MM.1S (cell line): Measurements from ENCODE around the gene CAMSAP1.

Experiments used
- DNase-seq: peaks from one replicate; pipeline ENCODE4 v3.0.0-alpha.2; 2015
- H2AFZ ChIP-seq: fragments of 300-600 bp; sonication (generic); 2 replicates; pipeline ENCODE4 v1.6.0; 2016; ENCODE audit warnings: antibody characterized with exemption, low read length
- H3F3A ChIP-seq: fragments of 300-600 bp; sonication (generic); 2 replicates; pipeline ENCODE4 v1.6.1; 2016; ENCODE audit warnings: mild to moderate bottlenecking, antibody characterized with exemption, low read length, moderate library complexity, mixed read lengths; ENCODE audit not compliant: insufficient read depth
- H3K27ac ChIP-seq: fragments of 300-600 bp; sonication (generic); 2 replicates; pipeline ENCODE4 v1.5.1; 2016; ENCODE audit warnings: mild to moderate bottlenecking, low read length
- H3K27me3 ChIP-seq: fragments of 300-600 bp; sonication (generic); replicated peaks from 2 replicates; pipeline ENCODE4 v1.6.0; 2016; ENCODE audit warnings: low read length; ENCODE audit not compliant: insufficient read depth
- H3K36me3 ChIP-seq: fragments of 300-600 bp; sonication (generic); replicated peaks from 2 replicates; pipeline ENCODE4 v1.6.1; 2016; ENCODE audit warnings: mild to moderate bottlenecking, low read length, mixed read lengths; ENCODE audit not compliant: insufficient read depth
- H3K4me1 ChIP-seq: fragments of 300-600 bp; sonication (generic); 2 replicates; pipeline ENCODE4 v1.6.1; 2016; ENCODE audit warnings: low read length, mixed read lengths
- H3K4me2 ChIP-seq: fragments of 300-600 bp; sonication (generic); 2 replicates; pipeline ENCODE4 v1.6.0; 2016; ENCODE audit warnings: low read depth, low read length
- H3K4me3 ChIP-seq: fragments of 300-600 bp; sonication (generic); 2 replicates; pipeline ENCODE4 v1.5.1; 2016; ENCODE audit warnings: low read length, mixed read lengths
- H3K79me2 ChIP-seq: fragments of 300-600 bp; sonication (generic); 2 replicates; pipeline ENCODE4 v1.6.1; 2016; ENCODE audit warnings: mixed run types, low read length, mixed read lengths
- H3K9ac ChIP-seq: fragments of 300-600 bp; sonication (generic); 2 replicates; pipeline ENCODE4 v1.6.1; 2016; ENCODE audit warnings: low read length, mixed read lengths
- H3K9me2 ChIP-seq: fragments of 300-600 bp; sonication (generic); replicated peaks from 2 replicates; pipeline ENCODE4 v1.6.1; 2016; ENCODE audit warnings: mild to moderate bottlenecking, low read length, mixed read lengths; ENCODE audit not compliant: insufficient read depth
- H3K9me3 ChIP-seq: fragments of 300-600 bp; sonication (generic); replicated peaks from 2 replicates; pipeline ENCODE4 v1.6.1; 2016; ENCODE audit warnings: mild to moderate bottlenecking, low read length, mixed read lengths; ENCODE audit not compliant: insufficient read depth
- H4K20me1 ChIP-seq: fragments of 300-600 bp; sonication (generic); 2 replicates; pipeline ENCODE4 v1.6.1; 2016; ENCODE audit warnings: mild to moderate bottlenecking, low read length, moderate library complexity, mixed read lengths; ENCODE audit not compliant: insufficient read depth
- EZH2 ChIP-seq: fragments of 300-600 bp; sonication (generic); optimal IDR thresholded peaks from 2 replicates; pipeline ENCODE3; 2017; ENCODE audit warnings: low read depth, mild to moderate bottlenecking, antibody characterized with exemption, low read length, mixed read lengths
- EZH2phosphoT487 ChIP-seq: fragments of 300-600 bp; sonication (generic); IDR thresholded peaks from 2 replicates; pipeline ENCODE4 v1.6.1; 2018; ENCODE audit warnings: antibody characterized with exemption, low read length
- TF ChIP-seq, protein P1 (sequence below): fragments of 300-600 bp; sonication (generic); IDR thresholded peaks from 2 replicates; pipeline ENCODE4 v1.5.1; 2016; ENCODE audit warnings: antibody characterized with exemption, low read length, mixed read lengths

The CAMSAP1 gene

DNA sequence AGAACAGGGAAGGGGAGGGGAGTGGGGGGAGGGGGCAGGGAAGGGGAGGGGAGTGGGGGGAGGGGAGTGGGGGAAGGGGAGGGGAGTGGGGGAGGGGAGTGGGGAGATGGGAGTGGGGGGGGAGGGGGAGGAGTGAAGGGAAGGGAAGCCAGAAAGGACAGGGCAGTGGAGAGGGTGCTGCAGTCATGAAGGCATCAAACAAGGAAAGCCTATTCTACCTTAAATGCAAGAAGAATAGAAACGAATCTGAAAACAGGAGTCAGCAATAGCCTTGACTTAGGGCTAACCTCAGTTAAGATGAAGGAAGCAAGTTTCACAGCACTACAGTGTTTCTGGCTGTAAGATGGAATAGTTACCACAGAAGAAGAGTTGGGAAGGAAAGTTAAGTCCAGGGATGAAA, 59.5 kb downstream of the CAMSAP1 start:
- H3K9me3 ChIP-seq: no peaks in the 10 kb centered on the region
- H3K27ac ChIP-seq: no peak overlapping the region
- DNase-seq: peak; percentile 24
- H2AFZ ChIP-seq: no peak overlapping the region
- no peak overlapping the region for H3K9ac ChIP-seq
- no peaks in the 10 kb centered on the region for H4K20me1 ChIP-seq
- H3K9me2 ChIP-seq: no peaks in the 10 kb centered on the region
- H3K79me2 ChIP-seq: no peaks in the 10 kb centered on the region
- H3K27me3 ChIP-seq: no peaks in the 10 kb centered on the region
- H3K36me3 ChIP-seq: no peaks in the 10 kb centered on the region
- no peak for TF ChIP-seq EZH2
- no peak overlapping the region for H3K4me3 ChIP-seq
- no peaks in the 10 kb centered on the region for H3F3A ChIP-seq
- H3K4me2 ChIP-seq: no peak overlapping the region
- no peaks in the 10 kb centered on the region for H3K4me1 ChIP-seq

DNA sequence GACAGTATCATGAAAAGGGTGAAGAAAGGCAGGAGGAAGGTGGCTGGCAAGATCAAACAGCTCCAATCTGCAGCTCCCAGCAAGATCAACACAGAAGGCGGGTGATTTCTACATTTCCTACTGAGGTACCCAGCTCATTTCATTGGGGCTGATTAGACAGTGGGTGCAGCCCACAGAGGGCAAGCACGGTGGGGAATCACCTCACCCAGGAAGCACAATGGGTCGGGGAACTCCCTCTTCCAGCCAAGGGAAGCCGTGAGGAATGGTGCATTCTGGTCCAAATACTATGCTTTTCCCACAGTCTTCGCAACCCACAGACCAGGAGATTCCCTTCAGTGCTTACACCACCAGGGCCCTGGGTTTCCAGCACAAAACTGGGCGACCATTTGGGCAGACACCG, 66.8 kb downstream of the CAMSAP1 start:
- no peak for DNase-seq
- Histone ChIP-seq H3K27me3 (no peaks in the 10 kb centered on the region), H3K79me2 (no peaks in the 10 kb centered on the region), H3K36me3 (no peaks in the 10 kb centered on the region), H3K9me2 (no peaks in the 10 kb centered on the region), H3K27ac (no peak overlapping the region), H3K9me3 (no peaks in the 10 kb centered on the region), H3K9ac (no peak overlapping the region), H4K20me1 (no peaks in the 10 kb centered on the region), H2AFZ (no peak overlapping the region), H3K4me3 (no peak overlapping the region), H3K4me1 (no peaks in the 10 kb centered on the region), H3F3A (no peaks in the 10 kb centered on the region), H3K4me2 (no peak overlapping the region)
- no peak for TF ChIP-seq EZH2
- TF ChIP-seq, protein P1, sequence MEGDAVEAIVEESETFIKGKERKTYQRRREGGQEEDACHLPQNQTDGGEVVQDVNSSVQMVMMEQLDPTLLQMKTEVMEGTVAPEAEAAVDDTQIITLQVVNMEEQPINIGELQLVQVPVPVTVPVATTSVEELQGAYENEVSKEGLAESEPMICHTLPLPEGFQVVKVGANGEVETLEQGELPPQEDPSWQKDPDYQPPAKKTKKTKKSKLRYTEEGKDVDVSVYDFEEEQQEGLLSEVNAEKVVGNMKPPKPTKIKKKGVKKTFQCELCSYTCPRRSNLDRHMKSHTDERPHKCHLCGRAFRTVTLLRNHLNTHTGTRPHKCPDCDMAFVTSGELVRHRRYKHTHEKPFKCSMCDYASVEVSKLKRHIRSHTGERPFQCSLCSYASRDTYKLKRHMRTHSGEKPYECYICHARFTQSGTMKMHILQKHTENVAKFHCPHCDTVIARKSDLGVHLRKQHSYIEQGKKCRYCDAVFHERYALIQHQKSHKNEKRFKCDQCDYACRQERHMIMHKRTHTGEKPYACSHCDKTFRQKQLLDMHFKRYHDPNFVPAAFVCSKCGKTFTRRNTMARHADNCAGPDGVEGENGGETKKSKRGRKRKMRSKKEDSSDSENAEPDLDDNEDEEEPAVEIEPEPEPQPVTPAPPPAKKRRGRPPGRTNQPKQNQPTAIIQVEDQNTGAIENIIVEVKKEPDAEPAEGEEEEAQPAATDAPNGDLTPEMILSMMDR: no peak
- TF ChIP-seq EZH2phosphoT487: no peak

DNA sequence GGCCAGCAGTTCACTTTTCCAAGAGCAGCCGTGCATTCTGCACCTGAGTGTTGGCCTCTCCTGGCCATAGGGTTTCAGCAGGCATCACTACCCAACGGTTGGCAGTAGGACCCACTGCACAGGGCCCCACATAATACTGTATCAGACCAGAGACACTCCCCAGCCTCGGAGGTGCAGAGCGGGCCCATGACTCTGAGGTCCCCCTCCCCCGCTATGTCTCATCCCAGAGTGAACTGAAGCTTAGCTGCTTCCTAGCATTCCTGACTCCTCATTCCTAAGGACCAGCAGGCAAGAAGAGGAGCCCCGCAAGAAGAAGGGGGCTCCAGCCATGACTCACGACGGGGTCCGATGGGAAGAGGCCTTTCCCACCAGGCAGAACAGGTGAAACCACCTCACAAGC, 67.2 kb downstream of the CAMSAP1 start:
- Histone ChIP-seq H2AFZ (no peak overlapping the region), H3K4me1 (no peaks in the 10 kb centered on the region), H4K20me1 (no peaks in the 10 kb centered on the region), H3K9me2 (no peaks in the 10 kb centered on the region), H3K9me3 (no peaks in the 10 kb centered on the region), H3K36me3 (no peaks in the 10 kb centered on the region), H3F3A (no peaks in the 10 kb centered on the region), H3K4me3 (no peak overlapping the region), H3K9ac (no peak overlapping the region), H3K27me3 (no peaks in the 10 kb centered on the region), H3K27ac (no peak overlapping the region), H3K4me2 (no peak overlapping the region), H3K79me2 (no peaks in the 10 kb centered on the region)
- DNase-seq: no peak
- TF ChIP-seq EZH2phosphoT487 (no peak), EZH2 (no peak)
- TF ChIP-seq, protein P1: no peak

DNA sequence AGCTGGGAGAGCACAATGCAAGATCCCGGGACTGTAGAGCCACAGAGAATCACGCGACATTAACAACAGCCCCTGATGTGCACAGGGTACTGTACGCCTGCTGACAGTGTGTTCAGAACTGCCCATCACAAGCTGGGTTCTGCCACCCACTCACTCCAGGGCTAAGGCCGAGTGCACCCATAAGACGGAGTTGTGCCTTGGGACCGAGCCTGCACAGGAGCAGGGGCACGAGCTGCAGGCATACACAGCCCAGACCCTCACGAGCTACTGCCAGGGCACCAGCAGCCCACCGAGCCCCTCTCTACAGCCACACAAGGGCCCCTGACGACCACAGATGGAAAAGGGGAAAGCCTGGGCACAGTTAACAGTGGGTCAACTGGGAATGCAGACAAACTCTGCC, 67.8 kb downstream of the CAMSAP1 start:
- Histone ChIP-seq H4K20me1 (no peaks in the 10 kb centered on the region), H3K9ac (no peak overlapping the region), H3F3A (no peaks in the 10 kb centered on the region), H3K4me2 (no peak overlapping the region), H3K4me3 (no peak overlapping the region), H3K9me3 (no peaks in the 10 kb centered on the region), H3K27ac (no peak overlapping the region), H3K36me3 (no peaks in the 10 kb centered on the region), H3K9me2 (no peaks in the 10 kb centered on the region), H2AFZ (no peak overlapping the region), H3K4me1 (no peaks in the 10 kb centered on the region), H3K79me2 (no peaks in the 10 kb centered on the region), H3K27me3 (no peaks in the 10 kb centered on the region)
- no peak for DNase-seq
- no peak for TF ChIP-seq EZH2
- TF ChIP-seq, protein P1: no peak
- TF ChIP-seq EZH2phosphoT487: no peak
